HG03039 (cell line): ENCODE data around the gene APAF1.

Source experiments
- ATAC-seq: cut with Tn5 transposase; IDR thresholded peaks from one replicate; pipeline ENCODE4 v1.9.1; 2021; ENCODE audit warnings: mild to moderate bottlenecking, moderate library complexity; ENCODE audit not compliant: unreplicated experiment

The APAF1 gene

DNA sequence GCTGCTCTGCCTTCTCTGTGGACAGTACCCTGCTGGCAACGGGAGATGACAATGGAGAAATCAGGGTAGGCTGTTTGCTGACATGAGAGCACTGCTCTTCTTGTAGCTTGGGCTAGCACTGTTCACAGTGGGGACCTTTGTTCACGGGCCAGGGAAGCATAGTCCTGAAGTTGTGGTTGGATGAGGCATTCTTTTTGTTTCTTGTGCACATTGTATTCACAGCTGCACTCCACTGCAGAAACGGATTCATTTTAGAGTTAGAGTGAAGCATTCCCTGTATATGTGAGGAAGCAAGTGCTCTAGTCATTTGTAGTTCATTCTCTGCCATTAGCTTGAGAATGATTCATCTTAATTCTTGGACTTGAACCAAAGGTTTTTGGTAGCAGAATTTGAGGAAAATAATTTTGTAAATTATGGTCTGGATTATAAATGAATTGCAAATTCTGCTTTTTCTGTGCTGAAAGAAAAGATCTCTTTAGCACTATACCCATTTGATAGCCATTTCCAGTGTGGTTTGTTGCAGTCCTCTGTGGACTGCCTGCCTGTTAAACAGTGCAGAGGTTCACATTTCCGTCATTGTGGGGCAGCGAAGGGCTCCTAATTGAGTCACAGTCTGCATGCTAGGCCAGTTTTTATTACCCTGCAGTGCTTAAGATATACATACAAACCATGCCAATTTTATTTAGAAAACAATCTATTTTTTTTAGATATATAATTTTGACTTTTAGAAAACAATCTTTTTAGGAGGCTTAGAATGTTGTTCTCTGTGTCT is 80.6 kb downstream of the APAF1 start:
- no peak for ATAC-seq

DNA sequence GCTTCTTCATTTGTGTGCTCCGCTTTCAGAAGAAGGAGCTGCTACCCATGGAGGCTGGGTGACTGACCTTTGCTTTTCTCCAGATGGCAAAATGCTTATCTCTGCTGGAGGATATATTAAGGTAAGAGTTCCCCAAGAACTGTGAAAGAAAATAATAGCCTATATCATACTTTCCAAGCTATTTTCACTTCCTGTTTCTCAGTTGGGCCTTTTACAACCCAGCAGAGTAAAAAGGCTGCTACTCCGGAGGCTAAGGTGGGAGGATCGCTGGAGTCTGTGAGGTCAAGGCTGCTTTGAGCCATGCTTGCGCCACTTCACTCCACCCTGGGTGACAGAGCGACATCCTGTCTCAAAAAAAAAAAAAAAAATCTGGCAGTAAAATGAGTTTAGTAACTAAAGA is 82.1 kb downstream of the APAF1 start:
- no peak for ATAC-seq

DNA sequence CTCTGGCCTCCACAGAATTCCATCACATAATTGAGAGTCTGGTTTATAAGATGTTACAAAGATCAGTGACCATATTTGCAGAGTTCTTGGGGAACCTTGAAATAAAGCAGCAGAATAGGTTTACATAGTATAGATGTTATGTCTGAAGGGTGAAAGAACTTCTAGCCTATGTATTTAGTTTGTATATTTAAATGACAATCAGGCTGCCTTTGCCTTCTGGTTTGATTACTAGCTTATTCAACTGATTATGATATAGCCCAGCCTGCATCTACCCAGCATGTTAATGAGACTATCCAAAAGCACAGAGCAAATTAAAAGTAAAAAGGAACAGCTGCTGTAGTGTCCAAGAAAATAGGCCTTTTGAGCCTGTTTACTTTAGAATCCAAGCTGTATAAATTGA is 85.3 kb downstream of the APAF1 start:
- no peak for ATAC-seq

DNA sequence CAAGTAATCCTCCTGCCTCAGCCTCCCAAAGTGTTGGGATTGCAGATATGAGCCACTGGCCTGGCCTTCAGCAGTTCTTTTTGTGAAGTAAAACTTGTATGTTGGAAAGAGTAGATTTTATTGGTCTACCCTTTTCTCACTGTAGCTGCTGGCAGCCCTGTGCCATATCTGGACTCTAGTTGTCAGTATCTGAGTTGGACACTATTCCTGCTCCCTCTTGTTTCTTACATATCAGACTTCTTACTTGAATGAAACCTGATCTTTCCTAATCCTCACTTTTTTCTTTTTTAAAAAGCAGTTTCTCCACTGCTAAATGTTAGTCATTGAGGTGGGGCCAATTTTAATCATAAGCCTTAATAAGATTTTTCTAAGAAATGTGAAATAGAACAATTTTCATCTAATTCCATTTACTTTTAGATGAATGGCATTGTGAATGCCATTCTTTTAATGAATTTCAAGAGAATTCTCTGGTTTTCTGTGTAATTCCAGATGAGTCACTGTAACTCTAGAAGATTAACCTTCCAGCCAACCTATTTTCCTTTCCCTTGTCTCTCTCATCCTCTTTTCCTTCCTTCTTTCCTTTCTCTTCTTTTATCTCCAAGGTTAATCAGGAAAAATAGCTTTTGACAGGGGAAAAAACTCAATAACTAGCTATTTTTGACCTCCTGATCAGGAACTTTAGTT is 88.7 kb downstream of the APAF1 start:
- no peak for ATAC-seq

DNA sequence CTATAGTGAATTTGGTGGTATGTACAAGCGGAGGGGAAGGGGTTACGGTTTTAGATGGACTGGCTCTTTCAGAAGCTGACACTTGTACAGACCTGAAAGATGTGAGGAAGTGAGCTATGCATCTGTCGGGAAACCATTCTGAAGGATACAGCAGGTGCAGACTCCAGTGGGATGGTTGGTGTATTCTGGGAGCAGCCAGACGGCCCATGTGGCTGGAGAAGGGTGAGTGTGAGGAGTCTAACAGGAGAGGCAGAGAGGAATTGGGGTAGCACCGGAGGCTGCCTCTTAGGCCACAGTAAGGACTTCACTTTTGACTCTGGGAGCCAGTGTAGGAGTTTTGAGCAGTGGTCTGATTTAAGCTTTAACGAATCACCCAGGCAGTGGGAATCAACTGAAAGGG is 90.7 kb downstream of the APAF1 start:
- no peak for ATAC-seq

DNA sequence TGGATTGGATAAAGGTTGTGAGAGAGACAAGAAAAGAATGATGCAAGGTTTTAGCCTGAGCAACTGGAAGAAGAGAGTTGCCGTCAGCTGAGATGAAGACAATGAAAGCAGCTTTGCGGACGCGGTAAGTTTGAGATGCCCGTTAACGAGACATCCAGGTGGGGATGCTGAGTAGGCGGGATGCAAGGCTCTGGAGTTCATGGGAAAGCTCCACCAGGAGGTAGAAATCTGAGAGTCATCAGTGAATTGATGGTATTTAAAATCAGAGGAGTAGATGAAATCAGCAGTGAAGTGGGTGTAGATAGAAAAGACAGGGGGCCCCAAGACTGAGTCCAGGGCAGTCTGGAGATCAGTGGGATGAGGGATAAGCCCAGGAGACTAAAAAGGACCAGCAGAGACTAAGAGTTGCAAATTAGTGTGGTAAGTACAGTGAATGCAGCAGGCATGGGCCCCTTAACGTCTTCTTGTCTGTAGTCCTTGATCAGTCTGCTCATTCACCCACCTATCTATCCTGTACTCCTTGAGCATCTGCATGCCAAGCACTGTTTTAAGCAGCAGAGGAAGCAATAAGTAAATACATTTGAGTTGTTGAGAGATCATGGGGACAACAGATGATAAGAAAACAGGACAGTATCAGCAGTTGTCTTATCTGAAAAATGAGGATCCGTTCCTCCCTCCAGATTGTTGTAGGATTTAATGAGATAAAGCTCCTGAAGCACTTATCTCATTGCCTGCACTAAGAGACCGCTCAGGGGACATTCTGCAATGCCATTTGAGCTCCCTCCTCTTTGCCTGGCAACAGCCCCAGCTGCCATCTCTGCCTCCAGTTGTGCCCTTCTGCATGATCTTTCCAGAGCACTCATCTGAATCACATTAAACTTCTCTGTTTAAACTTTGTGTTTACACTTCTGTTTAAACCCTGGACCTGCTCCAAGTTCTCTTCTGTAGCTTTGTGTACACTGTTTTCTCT is 91.5 kb downstream of the APAF1 start:
- ATAC-seq = no peak

DNA sequence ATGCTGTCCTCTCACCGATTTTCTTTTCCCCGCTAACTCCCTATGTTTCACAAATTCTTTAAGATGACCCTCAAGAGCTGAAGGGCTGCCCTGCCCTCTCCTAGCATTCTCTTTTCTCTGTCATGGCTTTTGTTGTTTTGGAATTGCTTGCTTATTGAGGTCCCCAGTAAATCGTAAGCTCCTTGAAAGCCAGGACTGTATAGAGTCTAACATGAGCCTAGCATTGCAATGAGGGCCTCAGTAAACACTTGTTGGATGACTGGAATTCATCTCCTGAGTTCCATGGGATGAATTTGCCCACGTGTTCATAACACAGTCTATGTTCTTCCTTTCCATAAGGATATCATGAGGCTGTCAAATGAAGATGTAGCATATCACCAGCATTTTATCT is 92.2 kb downstream of the APAF1 start:
- ATAC-seq = no peak

DNA sequence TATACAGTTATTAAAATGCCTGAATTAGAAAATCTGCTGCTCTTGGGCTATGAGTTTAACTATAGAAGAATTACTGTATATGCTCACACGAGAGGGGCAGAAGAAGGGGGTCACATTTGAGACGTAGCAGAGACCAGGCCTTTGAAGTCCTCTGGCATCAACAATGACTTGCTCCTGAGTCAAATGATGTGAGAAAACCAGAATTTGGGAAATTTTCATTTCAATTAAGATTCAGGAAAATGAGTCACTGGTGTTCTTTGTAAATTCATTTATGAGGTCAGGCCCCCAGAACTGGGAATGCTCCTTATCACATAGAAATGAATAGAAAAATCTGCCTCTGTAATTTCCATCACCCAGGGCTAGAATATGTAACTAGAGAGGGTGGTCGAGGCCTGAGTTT is 92.9 kb downstream of the APAF1 start:
- no peak for ATAC-seq

DNA sequence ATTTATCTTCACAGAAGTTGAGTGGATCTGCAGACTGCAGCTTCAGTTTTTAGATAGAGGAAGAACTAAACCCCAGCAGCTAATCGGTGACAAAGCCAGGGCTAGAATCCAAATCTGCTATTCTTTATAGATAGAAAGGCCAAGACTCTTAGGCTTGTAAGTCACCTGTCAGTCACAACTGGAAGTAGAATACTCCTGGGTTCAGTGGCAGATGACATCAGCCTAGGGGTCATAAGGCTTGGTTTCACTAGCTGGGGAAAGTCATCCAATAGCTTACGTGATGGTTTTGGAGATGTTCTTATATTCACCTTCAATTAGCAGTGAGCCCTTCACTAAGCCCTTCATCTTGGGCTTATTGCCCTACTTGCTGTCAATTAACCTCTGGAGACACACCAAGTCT is 93.4 kb downstream of the APAF1 start:
- ATAC-seq = no peak

DNA sequence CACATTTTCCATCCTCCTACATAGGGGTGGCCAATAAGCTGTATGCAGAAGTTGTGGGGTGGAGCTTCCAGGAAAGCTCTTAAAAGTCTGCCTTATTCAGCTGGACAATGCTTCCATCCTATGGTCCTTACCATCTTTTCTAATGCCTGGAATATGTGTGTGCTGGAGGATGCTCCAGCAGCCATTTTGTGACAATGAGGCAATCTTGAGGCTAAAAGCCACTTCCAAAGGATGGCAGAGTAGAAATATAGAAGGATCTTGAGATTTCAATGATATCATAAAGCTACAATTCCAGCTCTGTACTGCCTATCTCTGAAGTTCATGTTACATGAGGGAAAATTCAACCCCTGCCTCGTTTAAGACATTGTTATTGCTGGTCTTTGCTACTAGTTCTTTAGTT is 95.7 kb downstream of the APAF1 start:
- no peak for ATAC-seq

DNA sequence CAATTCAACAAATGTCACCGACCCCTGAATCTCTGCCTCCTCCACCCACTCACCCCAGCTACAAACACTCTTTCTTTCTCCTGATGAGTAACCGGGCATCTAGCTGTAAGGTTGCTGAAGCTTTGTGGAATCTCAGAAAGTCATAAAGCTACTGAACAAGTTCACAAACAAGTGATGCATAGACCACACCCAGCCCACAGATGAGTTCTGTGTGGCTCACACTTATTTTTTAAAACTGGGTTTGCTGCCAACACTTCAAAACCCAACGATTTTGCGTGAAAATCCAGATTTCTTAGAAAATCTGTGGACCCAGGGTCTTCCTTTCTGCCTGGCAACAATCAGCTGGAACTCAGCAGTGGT is 96.1 kb downstream of the APAF1 start:
- no peak for ATAC-seq

DNA sequence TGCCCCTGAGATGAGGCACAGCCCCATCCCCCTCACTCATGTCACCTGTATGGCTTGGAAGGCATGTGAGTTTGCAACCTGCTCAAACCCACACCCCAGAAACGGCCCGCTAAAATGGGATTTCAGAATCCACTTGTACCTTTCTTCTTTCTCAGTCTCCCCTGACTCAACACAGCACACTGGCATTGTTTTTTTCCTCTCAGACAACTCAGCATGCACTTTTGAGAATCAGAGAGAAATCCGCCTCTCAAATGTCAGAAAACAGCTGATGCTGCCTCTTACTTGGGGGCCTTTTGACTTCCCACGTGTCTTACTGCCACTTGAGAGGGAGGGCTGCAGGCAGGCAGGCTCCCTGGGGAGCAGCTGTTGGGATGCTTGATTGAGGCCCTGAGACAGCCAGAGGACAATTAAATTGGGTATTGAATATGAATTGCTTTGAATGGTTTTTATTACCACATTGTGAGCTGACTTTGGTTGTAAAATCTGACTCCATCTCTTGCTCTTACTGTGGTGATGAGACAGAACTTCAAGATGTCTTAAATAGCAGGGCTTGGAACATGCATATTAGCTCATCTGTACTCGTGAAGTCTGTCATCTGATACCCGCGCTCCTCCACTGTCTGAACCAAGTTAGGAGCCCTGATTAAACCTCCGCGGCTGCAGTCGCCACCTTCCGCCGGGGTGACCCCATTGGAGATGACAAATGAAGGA is 96.6 kb downstream of the APAF1 start:
- ATAC-seq = no peak

DNA sequence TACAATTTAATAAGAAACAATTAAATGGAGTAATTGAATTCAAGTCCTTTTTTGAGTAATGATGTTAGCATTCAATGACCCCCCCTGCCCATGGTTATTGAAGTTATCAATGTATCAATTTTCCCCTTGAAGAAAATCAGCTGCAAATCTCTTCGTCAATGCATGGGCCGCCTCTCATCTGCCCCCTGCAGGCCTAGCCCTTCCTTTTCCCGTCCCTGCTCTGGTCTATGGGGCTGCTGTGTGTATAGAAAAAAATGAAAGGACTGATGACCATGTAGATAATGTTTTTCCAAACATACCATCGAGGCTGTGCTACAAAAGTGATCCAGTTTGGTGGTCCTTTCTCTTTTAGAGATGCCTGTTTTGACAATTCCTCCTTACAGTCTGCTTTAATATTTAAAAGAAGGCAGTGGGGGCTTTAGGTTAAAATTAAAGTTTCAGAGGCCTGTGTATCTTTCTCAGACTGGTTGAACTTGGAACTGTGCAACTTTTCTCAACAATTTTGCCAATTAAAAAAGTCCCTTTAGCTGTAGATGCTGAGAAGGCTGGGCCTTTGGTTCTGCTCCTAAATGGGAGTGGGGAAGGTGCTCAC is 98.4 kb downstream of the APAF1 start:
- peak; percentile 50 for ATAC-seq

DNA sequence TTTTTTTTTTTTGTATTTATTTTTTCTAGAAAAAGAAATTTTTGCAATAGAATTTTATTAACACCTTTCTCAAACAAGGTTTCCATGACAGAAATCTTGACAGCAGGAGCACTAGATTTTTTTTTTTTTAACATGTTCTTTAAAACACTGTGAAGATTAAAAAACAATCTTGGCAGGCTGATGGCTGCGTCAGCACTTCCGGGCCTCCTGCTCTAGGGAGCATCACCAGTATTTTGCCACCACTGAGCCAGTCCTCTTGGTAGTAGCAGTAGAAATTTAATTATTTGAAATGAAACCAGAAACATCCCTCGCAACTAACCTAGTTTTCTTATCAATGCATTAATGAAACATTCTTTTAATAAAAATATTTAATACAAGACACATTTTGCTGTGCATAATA is 99.6 kb downstream of the APAF1 start:
- ATAC-seq = no peak

DNA sequence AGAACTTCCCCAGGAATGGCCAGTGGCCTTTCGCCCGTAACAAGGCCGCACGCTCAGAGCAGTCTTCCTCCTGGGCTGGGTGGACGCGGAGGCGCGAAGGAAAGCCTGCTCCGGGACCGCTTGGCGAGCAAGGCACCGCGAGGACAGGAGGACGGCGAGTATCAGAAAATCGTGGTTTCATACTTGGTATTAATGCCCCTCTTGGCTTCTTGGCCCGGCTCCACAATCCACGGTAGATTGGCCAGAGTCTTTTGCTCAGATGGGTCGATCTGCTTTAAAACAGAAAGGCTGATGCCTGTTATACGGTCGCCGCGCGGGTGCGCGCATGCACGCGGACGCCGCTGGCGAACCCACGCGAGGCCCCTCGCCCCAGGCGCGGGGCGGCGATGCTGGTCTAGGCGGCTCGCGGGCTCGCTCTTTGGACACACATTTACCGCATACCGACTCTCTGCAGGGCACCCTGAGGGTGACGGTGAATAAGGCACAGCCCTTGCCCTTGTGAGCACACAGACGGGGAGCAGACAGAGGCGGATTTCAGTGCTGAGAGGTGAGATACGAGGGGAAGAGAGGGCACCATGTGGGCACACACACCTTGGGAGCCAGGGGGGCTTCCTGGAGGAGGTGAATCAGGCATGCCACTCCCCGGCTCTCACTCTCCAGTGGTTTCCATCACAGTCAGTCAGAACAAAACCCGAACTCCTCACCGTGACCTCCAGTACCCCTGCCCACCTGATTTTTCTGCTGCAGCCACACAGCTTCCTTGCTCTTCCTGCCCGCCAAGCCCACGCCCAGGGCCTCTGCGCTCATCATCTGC is 100.7 kb downstream of the APAF1 start:
- peak; percentile 36 for ATAC-seq

DNA sequence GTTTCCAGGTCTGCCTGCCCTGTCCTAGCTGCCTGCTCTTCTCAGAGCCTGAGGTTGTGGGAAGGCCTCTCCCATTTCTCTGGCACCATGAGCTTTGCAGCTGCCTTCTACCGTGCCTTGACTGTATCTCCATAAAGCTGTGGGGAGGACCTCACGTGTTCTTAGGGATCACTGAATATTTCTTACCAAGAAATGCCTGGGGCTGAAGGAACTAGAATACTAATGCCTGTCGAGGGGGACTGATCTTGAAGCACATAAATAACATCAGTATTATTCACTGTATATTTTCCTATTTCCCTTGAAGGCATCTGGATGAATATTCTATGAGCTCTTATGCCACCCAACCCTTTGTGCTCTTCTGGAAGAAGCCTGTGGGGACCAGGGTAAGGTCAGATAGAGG is 103.4 kb downstream of the APAF1 start:
- no peak for ATAC-seq

DNA sequence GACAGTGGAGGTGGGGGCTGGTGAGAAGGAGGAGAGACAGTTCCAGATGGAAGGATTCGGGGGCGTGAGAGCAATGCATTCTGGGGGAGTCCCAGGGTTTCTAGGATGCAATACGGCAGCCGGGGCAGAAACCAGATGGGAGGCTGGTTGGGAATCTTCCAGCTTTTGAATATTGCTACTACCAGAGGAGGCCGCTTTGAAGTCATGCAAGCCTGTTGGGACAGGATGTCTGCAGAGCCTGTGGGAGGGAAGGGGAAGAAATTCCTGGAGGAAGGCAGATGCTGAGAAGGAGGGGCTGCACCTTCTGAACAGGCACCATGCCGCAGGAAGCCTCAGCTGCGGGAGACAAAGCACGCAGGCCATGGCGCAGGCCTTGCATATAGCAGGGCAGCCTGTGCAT is 105.4 kb downstream of the APAF1 start:
- no peak for ATAC-seq

DNA sequence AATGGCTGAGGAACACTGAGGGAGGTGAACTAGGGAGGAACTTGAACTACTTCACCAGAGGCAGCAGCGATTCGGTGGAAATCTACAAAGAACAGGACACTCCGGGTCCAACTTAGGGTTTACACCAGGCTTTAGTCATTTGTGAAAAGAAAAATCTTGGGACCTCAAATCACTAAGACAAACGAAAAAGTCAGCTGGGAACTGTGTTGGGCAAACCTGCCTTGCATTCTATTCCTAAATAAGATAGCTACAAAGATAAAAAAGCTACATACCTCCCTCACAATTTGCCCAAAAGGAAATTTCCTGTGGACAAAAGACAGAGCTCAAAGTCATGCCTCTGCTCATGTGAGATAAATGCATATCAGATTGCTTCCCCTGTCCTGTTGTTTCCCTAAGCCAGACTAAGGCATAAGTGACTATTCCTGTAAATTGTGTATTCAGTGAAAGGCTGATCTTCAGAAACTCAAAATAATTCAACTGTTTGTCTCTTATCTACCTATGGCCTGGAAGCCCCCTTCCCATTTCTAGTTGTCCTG is 106.6 kb downstream of the APAF1 start:
- no peak for ATAC-seq

DNA sequence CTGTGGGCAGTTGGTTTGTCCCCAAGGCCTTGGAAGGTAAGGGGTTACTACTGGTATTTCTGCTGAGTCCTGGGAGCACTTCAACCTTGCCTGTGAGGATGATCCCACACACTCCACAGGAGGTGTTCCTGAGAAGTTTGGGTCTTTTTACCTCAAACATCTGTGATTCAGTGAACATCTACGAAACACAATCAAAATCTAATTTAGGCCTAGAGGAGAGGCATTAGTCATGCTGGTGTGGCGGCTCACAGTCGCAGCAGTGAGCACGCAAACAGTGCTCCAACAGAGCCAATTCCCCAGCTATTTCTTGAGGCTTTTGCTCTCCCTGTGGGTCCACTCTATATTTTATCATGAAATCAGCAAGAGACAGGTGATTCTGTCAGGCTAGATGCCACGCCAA is 107.6 kb downstream of the APAF1 start:
- no peak for ATAC-seq

DNA sequence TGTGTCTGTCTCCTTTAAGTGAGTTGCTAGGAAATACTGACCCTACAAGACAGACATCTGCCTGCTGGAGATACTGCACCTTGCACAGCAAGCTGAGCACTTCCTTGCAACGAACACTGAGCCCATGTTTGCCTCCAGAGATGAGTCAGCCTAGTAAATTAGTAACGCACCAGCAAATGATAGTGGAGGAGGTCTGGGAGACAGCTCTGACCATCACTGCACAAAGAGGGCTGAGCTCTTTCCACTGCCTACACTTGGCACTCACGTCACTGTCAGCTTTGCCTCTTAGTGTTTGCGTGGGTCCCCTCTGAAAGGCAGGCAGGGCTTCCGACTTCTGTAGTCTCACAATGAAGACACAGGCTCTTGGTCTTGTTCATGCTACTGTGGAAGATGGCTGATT is 109.0 kb downstream of the APAF1 start:
- ATAC-seq = peak; percentile 99
